Measurements from ENCODE around the gene WIPI1. TPM values are rescaled to one million over a fixed set of nuclear protein-coding genes. Genes with fewer than 3 reads are reported as not detected.

The WIPI1 gene
- total and polyA plus RNA-seq, 2 of the 13 experiments (the other 11 are each of a cell fraction or from before 2014, with no cell fraction given): 29.4 to 141 TPM

DNA sequence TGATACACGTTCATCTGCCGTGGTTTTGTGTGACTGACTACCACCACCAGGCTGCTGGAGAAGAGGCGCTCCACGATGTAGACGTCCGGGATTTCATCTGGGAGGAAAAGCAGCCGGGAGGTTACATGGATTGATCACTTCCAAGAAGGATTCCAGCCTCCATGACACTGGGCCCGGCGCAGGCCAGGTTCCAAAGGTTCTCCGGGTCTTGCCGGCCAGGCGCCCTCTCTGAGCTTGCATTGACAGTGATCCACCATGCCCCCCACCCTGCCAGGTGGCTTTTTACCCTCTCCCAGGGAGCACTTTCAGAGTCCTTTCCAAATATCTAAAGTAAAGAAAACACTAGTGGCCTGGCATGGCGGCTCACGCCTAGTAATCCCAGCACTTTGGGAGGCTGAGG lies 6.5 kb downstream of the WIPI1 start (continued):
- TF ChIP-seq CBX2 (IDR thresholded peaks at IDR 0.05; ENCODE audit: low read depth, low read length) (no peak), CBX2 (CRISPR knock-in tag; IDR thresholded peaks at IDR 0.05; ENCODE audit: low read depth) (no peak)

GRCh38 chr17:68450391-68450790 lies 6.9 kb downstream of the WIPI1 start:
- POLR2A ChIA-PET: no interaction called here
- in situ Hi-C loops (cut with HindIII; ENCODE audit: extremely low pct_ligation_motif_present, low pct_unique_long_range_greater_than_20kb): loop anchor here (10.0 kb wide), 2 partner anchors 314 to 476 kb away; no protein-coding TSS in a partner anchor

More at GRCh38 chr17:68450391-68450790, 6.9 kb downstream of the WIPI1 start:
- intact Hi-C loops (cut with micrococcal nuclease; ENCODE audit: unreplicated experiment): loop anchor here (10.0 kb wide), 1 partner anchor 416 kb away; the partner anchor contains the start of gene KPNA2
- FAIRE-seq: no peak
- no peak overlapping the region for H3K9ac ChIP-seq (ENCODE audit: insufficient read depth, low read depth, low read length)
- peaks cover 5 to 31% of the 10 kb centered on the region in 2 experiments for H3K36me3 ChIP-seq (replicated peaks in 1 of 2; ENCODE audit: control insufficient read depth in 1 of 2, insufficient read depth in 2 of 2, low read length in 2 of 2)
- no peaks in the 10 kb centered on the region for H3K27me3 ChIP-seq (ENCODE audit: control insufficient read depth in 1 of 2, insufficient read depth in 2 of 2, low read length in 2 of 2)
- H2AFZ ChIP-seq (ENCODE audit: low read length): no peak overlapping the region
- peaks cover 1% of the 10 kb centered on the region for H3K79me2 ChIP-seq (ENCODE audit: insufficient read depth, low read length)
- no peaks in the 10 kb centered on the region for H4K20me1 ChIP-seq (ENCODE audit: insufficient read depth, low read length)
- ATAC-seq: no peak
- BruUV-seq (replicated peaks): no TSS peak
- WGBS (ENCODE audit: low lambda C conversion rate): 94% methylated on average over 8 of the region's 8 CpGs
- H3K27ac ChIP-seq (ENCODE audit: extremely low read length, insufficient read depth, low read length): no peak overlapping the region
- TF ChIP-seq NR2F2 (IDR thresholded peaks at IDR 0.05; ENCODE audit: borderline replicate concordance, low read depth) (no peak), CAMTA2 (CRISPR knock-in tag; IDR thresholded peaks at IDR 0.05; ENCODE audit: borderline replicate concordance) (no peak), SIX1 (CRISPR knock-in tag; IDR thresholded peaks at IDR 0.05; ENCODE audit: borderline replicate concordance) (no peak), ZNF619 (CRISPR knock-in tag; IDR thresholded peaks at IDR 0.05) (no peak), ZNF253 (CRISPR knock-in tag; IDR thresholded peaks at IDR 0.05; ENCODE audit: borderline replicate concordance) (no peak)
- TF ChIP-seq, protein P1, sequence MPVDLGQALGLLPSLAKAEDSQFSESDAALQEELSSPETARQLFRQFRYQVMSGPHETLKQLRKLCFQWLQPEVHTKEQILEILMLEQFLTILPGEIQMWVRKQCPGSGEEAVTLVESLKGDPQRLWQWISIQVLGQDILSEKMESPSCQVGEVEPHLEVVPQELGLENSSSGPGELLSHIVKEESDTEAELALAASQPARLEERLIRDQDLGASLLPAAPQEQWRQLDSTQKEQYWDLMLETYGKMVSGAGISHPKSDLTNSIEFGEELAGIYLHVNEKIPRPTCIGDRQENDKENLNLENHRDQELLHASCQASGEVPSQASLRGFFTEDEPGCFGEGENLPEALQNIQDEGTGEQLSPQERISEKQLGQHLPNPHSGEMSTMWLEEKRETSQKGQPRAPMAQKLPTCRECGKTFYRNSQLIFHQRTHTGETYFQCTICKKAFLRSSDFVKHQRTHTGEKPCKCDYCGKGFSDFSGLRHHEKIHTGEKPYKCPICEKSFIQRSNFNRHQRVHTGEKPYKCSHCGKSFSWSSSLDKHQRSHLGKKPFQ (CRISPR knock-in tag; IDR thresholded peaks at IDR 0.05; ENCODE audit: insufficient replicate concordance): no peak
- H3K4me2 ChIP-seq (ENCODE audit: low read depth, low read length): no peak overlapping the region
- no peak for DNase-seq (ENCODE audit: low spot score)
- H3K4me3 ChIP-seq (replicated peaks in 1 of 3; ENCODE audit: insufficient read depth in 1 of 3, low read depth in 2 of 3, low read length in 3 of 3): no peak overlapping the region
- H3K4me1 ChIP-seq (ENCODE audit: insufficient read depth, low read length): peaks cover 50% of the 10 kb centered on the region
- no peaks in the 10 kb centered on the region for H3K9me3 ChIP-seq (ENCODE audit: low read length)
- CTCF ChIA-PET (ENCODE audit: low intra/inter-chr PET ratio, low total read pairs): no interaction called here

All from HepG2 (cell line).